ENCODE results near the gene NECAB3.

GRCh38 chr20:33664762-33665144, 9.5 kb downstream of the NECAB3 start:
- no peak for TF ChIP-seq CTCF (IDR thresholded peaks at IDR 0.05)
- no peak for TF ChIP-seq EZH2 (IDR thresholded peaks at IDR 0.05)
